HG03108 (cell line): ENCODE results near the gene PITPNM1.
"Not testable (repeated sequence)": the region's sequence is repeated elsewhere in the genome, so short reads cannot be mapped to it uniquely, and the experiment has no call there.

ENCODE experiments used
- ATAC-seq: cut with Tn5 transposase; IDR thresholded peaks from one replicate; pipeline ENCODE4 v1.9.1; 2021; ENCODE audit warnings: moderate library complexity; ENCODE audit not compliant: unreplicated experiment

PITPNM1 gene

GRCh38 chr11:67523556-67524479 lies 18.7 kb upstream of the PITPNM1 start:
- ATAC-seq, result no peak

GRCh38 chr11:67522844-67523555 lies 17.8 kb upstream of the PITPNM1 start, which contains the start of gene CABP2:
Gene CABP2 (minus strand): TSS chr11:67523446. CDS start chr11:67523326, 120 bp downstream.
- ATAC-seq, result no peak

- ATAC-seq, result no peak
These were observed 17.2 kb upstream of the PITPNM1 start for GRCh38 chr11:67522338-67522737.

- no peak for ATAC-seq
These were observed 16.8 kb upstream of the PITPNM1 start for GRCh38 chr11:67521924-67522323.

GRCh38 chr11:67520856-67521824 lies 16.0 kb upstream of the PITPNM1 start:
- no peak for ATAC-seq

- ATAC-seq, result no peak
These were observed 14.6 kb upstream of the PITPNM1 start for GRCh38 chr11:67519726-67520125.

GRCh38 chr11:67517784-67518552 lies 12.8 kb upstream of the PITPNM1 start:
- no peak for ATAC-seq

- ATAC-seq, result no peak
These were observed 11.6 kb upstream of the PITPNM1 start for GRCh38 chr11:67516806-67517205.

- ATAC-seq, result no peak
These were observed 9.0 kb upstream of the PITPNM1 start for GRCh38 chr11:67514116-67514515.

GRCh38 chr11:67511558-67511957 lies 6.4 kb upstream of the PITPNM1 start:
- not testable (repeated sequence) for ATAC-seq

- no peak for ATAC-seq
These were observed 4.8 kb upstream of the PITPNM1 start for GRCh38 chr11:67510023-67510345.

GRCh38 chr11:67508486-67509121 lies 3.4 kb upstream of the PITPNM1 start:
- peak; percentile 26 for ATAC-seq

- peak; percentile 65 for ATAC-seq
These were observed 2.8 kb upstream of the PITPNM1 start, which contains the start of gene CDK2AP2 for GRCh38 chr11:67507864-67508485. Gene CDK2AP2 (minus strand): TSS chr11:67508162. CDS start chr11:67508082, 80 bp downstream.

GRCh38 chr11:67507242-67507863 lies 2.2 kb upstream of the PITPNM1 start:
- no peak for ATAC-seq

GRCh38 chr11:67506426-67507051 lies 1.4 kb upstream of the PITPNM1 start:
- no peak for ATAC-seq

GRCh38 chr11:67505605-67506396 lies 638 bp upstream of the PITPNM1 start:
- ATAC-seq, result peak; percentile 20
